Muscle of leg (tissue), 11 donors: ENCODE data around the gene HOXD11. TPM values are rescaled to one million over a fixed set of nuclear protein-coding genes. Genes with fewer than 3 reads are reported as not detected.

Experiments
- DNase-seq: peaks from one replicate; pipeline ENCODE4 v3.0.0; 2013
- H3K27ac ChIP-seq: one replicate; pipeline ENCODE4 v1.5.1; 2013; ENCODE audit warnings: mild to moderate bottlenecking, low read length, control low read depth
- H3K27me3 ChIP-seq: one replicate; pipeline ENCODE4 v1.6.1; 2013; ENCODE audit warnings: low read length; ENCODE audit not compliant: control insufficient read depth, insufficient read depth
- H3K36me3 ChIP-seq: one replicate; pipeline ENCODE4 v1.6.1; 2013; ENCODE audit warnings: low read length; ENCODE audit not compliant: control insufficient read depth, insufficient read depth
- H3K4me1 ChIP-seq: one replicate; pipeline ENCODE4 v1.6.1; 2013; ENCODE audit warnings: low read length; ENCODE audit not compliant: control insufficient read depth, insufficient read depth
- H3K4me3 ChIP-seq: one replicate; pipeline ENCODE4 v1.5.1; 2013; ENCODE audit warnings: low read length, control low read depth
- H3K9me3 ChIP-seq: replicated peaks from 2 replicates; pipeline ENCODE4 v1.6.1; 2013; ENCODE audit warnings: low read depth, low read length; ENCODE audit not compliant: control insufficient read depth
- WGBS: methylation state at CpG from one replicate; pipeline ENCODE4 v1.1.5; 2013; ENCODE audit warnings: missing lambda C conversion rate; ENCODE audit not compliant: insufficient coverage; 5-methylcytosine and 5-hydroxymethylcytosine counted together
- polyA plus RNA-seq, 8 donors: library from polyadenylated mRNA; unstranded; fragments of 120-200 nt; gene quantifications; one replicate each; pipeline versions ENCODE4 v1.2.1 to v1.2.3, GENCODE V29; 2013; ENCODE audit warnings: inconsistent platforms in 1 of 8, low replicate concordance in 1 of 8; ENCODE audit not compliant: insufficient read length in 8 of 8, insufficient read depth in 1 of 8
- total RNA-seq: library from RNA; stranded (reverse); fragments of 120-200 nt; gene quantifications from one replicate; pipeline ENCODE4 v1.2.4, GENCODE V29; 2013

The HOXD11 gene
- total and polyA plus RNA-seq, 9 donors, result 0.04 to 2.2 (median 2.1) TPM; not detected in 6

- no peak overlapping the region for H3K27ac ChIP-seq
- H3K27me3 ChIP-seq, result peaks cover 98% of the 10 kb centered on the region
- H3K4me1 ChIP-seq, result peaks cover 47% of the 10 kb centered on the region
- no peak overlapping the region for H3K4me3 ChIP-seq
- no peak for DNase-seq
- no peaks in the 10 kb centered on the region for H3K9me3 ChIP-seq
- WGBS, result 27% methylated on average over 25 of the region's 28 CpGs
- H3K36me3 ChIP-seq, result no peaks in the 10 kb centered on the region
Observed at GRCh38 chr2:176100547-176101140, 6.4 kb upstream of the HOXD11 start.

GRCh38 chr2:176101216-176101830 lies 5.8 kb upstream of the HOXD11 start:
- Histone ChIP-seq H3K4me3 (no peak overlapping the region), H3K36me3 (no peaks in the 10 kb centered on the region), H3K9me3 (no peaks in the 10 kb centered on the region), H3K27ac (no peak overlapping the region), H3K4me1 (peaks cover 47% of the 10 kb centered on the region), H3K27me3 (peaks cover 100% of the 10 kb centered on the region)
- no CpG with 5 or more reads among the region's 2 CpGs for WGBS
- DNase-seq, result no peak

GRCh38 chr2:176101842-176102241 lies 5.2 kb upstream of the HOXD11 start:
- Histone ChIP-seq H3K4me3 (no peak overlapping the region), H3K27me3 (peaks cover 99% of the 10 kb centered on the region), H3K36me3 (no peaks in the 10 kb centered on the region)

GRCh38 chr2:176102309-176102866 lies 4.7 kb upstream of the HOXD11 start:
- Histone ChIP-seq H3K4me1 (peaks cover 40% of the 10 kb centered on the region), H3K4me3 (no peak overlapping the region), H3K9me3 (no peaks in the 10 kb centered on the region), H3K27ac (no peak overlapping the region), H3K27me3 (peaks cover 99% of the 10 kb centered on the region), H3K36me3 (no peaks in the 10 kb centered on the region)
- 70% methylated on average over 2 of the region's 7 CpGs for WGBS
- no peak for DNase-seq

More at GRCh38 chr2:176101842-176102241, 5.2 kb upstream of the HOXD11 start:
- 78% methylated on average over 2 of the region's 5 CpGs for WGBS
- Histone ChIP-seq H3K4me1 (peaks cover 42% of the 10 kb centered on the region), H3K27ac (no peak overlapping the region), H3K9me3 (no peaks in the 10 kb centered on the region)
- DNase-seq, result no peak

- Histone ChIP-seq H3K27me3 (peaks cover 96% of the 10 kb centered on the region), H3K4me1 (peaks cover 33% of the 10 kb centered on the region), H3K27ac (no peak overlapping the region), H3K9me3 (no peaks in the 10 kb centered on the region), H3K4me3 (no peak overlapping the region), H3K36me3 (no peaks in the 10 kb centered on the region)
- no CpG with 5 or more reads among the region's 7 CpGs for WGBS
- DNase-seq, result no peak
Observed at GRCh38 chr2:176103194-176103593, 3.9 kb upstream of the HOXD11 start.

GRCh38 chr2:176103742-176104315 lies 3.3 kb upstream of the HOXD11 start:
- Histone ChIP-seq H3K27me3 (peaks cover 96% of the 10 kb centered on the region), H3K4me1 (peaks cover 34% of the 10 kb centered on the region), H3K36me3 (no peaks in the 10 kb centered on the region), H3K4me3 (no peak overlapping the region), H3K27ac (no peak overlapping the region), H3K9me3 (no peaks in the 10 kb centered on the region)
- WGBS, result 20% methylated on average over 2 of the region's 17 CpGs
- DNase-seq, result no peak

- Histone ChIP-seq H3K9me3 (no peaks in the 10 kb centered on the region), H3K4me3 (peak overlapping the region; percentile 3), H3K27me3 (peaks cover 96% of the 10 kb centered on the region), H3K27ac (peak overlapping the region; percentile 35), H3K4me1 (peaks cover 37% of the 10 kb centered on the region), H3K36me3 (no peaks in the 10 kb centered on the region)
- 3% methylated on average over 45 of the region's 56 CpGs for WGBS
- no peak for DNase-seq
Observed at GRCh38 chr2:176104316-176105077, 2.6 kb upstream of the HOXD11 start.

- H3K27ac ChIP-seq, result peak overlapping the region; percentile 35
- H3K27me3 ChIP-seq, result peaks cover 96% of the 10 kb centered on the region
Observed at GRCh38 chr2:176105078-176105729, 1.9 kb upstream of the HOXD11 start.

GRCh38 chr2:176105730-176106580 lies 1.1 kb upstream of the HOXD11 start:
- peak overlapping the region; percentile 13 for H3K27ac ChIP-seq
- H3K9me3 ChIP-seq, result no peaks in the 10 kb centered on the region
- H3K4me3 ChIP-seq, result no peak overlapping the region
- no peak for DNase-seq
- no peaks in the 10 kb centered on the region for H3K36me3 ChIP-seq
- H3K27me3 ChIP-seq, result peaks cover 94% of the 10 kb centered on the region
- WGBS, result 15% methylated on average over 20 of the region's 25 CpGs
- peaks cover 27% of the 10 kb centered on the region for H3K4me1 ChIP-seq

More at GRCh38 chr2:176105078-176105729, 1.9 kb upstream of the HOXD11 start:
- Histone ChIP-seq H3K4me1 (peaks cover 32% of the 10 kb centered on the region), H3K36me3 (no peaks in the 10 kb centered on the region), H3K4me3 (peak overlapping the region; percentile 3), H3K9me3 (no peaks in the 10 kb centered on the region)
- 17% methylated on average over 24 of the region's 25 CpGs for WGBS
- no peak for DNase-seq
